ENCODE results near the gene RNF138.
"Not testable (repeated sequence)": the region's sequence is repeated elsewhere in the genome, so short reads cannot be mapped to it uniquely, and the experiment has no call there.

The RNF138 gene, protein sequence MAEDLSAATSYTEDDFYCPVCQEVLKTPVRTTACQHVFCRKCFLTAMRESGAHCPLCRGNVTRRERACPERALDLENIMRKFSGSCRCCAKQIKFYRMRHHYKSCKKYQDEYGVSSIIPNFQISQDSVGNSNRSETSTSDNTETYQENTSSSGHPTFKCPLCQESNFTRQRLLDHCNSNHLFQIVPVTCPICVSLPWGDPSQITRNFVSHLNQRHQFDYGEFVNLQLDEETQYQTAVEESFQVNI

DNA sequence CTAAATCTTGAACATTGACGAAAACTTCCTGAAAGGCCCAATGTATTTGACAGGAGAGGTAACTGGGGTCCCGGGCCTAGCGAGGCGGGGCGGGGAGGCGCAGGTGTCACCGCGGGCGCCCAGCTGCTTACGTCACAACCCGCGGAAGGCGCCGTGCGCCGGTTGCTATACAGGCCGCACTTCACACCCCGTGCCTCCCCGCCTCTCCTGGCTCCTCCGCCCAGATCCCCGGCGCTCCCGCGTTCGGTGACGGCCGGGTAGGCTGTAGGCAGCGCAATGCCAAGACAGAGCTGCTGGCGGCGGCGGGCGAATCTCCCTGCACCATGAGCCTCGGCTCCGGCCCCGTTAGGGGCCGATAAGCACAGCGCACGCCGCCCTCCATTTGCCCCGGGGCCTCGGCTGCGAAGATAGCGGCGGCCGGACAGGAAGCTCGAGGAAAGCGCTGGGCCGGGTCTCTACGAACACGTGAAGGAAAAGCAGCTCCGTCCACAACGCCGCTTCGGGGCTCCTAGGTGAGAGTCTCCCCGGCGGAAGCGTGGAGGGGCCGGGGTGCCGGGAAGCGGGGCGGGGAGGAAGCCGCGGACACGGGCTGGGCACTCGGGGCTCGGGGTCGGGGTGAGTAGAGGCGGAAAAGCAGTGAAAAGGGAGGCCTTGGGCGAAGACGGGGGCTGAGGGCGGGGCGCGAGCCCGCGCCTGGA is at the start of gene RNF138:
RNF138 (plus strand) TSS at position 151 of the 698 bp plus-strand sequence. CDS start 903 bp downstream, outside the sequence.
- peak; percentile 63 for DNase-seq

DNA sequence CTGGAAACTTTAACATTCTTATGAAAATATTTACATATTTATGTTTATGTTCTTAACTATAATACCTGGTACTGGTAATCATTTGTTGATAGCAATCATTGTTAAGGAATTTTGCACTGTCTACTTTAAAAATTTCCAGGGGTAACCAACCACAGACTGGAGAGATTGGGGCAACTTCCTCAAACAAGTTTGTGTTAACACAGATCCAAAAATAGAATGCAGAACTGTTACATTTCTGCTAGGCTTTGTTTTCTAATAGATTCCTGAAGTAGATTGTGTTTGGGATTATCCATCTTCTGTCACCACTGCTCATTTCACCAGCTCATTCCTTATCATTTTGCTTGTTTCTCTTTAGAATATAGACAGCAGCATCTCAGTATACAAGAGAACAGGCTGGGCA is 49.3 kb upstream of the RNF138 start:
- DNase-seq = no peak

DNA sequence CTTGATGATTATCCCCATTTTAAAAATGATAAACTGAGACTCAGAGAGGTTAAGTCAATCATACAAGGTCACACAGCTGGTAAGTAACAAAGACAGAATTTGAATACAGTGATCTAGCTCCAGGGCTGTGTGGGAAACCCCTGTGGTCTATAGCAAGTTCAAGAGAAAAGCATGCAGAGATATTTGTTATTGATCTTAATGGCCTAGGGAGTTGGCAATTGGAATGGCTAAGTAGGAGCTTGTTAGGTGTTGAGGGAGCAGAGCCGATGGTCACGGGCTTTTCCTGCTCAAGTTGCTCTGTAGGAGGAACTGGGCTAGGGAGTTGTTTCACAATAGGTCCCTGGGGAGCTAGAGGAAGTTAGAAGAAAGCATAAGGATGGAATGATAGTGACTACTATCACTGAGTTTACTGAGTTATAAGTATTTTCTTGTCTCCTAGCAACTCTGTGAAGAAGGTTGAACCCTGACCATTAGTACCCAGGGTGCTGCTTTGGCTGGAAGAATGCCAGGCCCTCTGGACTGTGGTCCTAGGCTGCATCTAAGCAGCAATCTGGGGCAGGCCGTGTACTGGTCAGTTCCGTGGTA is 43.1 kb upstream of the RNF138 start:
- DNase-seq = peak; percentile 10

DNA sequence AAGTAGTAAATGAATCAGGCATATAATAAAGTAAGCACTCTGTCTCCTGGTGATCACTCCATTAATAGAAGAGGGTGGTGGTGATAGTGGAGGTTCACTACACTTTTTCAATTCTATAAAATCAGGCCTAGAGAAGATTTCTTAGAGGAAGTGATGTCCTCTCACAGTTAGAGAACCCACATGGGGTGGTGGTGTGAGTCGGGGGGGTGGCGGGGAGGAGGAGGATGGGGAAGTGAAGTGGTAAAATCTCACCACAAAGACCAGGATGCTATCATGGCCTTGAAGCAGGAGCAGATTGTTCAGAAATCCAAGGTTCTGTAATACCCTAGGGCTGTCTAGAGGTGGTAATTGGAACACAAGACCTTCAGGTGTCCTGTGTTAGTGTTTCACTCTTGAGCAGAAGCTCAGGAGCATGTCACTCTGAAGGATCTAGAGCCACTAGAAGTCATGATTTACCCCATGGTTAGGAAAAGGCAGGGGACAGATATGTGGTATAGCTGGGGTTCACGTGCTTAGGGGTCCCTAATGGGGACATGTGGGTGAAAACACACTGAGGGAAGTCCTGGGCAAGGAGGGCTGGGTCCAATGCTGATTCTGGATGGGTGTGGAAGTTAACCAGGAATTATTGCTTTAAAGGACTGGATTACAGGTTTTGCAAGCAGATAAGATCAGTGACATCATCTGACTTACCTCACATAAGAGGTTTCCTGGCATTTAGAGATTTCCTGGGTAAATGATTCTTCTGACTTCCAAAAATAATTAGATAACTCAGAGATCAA is 42.1 kb upstream of the RNF138 start:
- DNase-seq = no peak

DNA sequence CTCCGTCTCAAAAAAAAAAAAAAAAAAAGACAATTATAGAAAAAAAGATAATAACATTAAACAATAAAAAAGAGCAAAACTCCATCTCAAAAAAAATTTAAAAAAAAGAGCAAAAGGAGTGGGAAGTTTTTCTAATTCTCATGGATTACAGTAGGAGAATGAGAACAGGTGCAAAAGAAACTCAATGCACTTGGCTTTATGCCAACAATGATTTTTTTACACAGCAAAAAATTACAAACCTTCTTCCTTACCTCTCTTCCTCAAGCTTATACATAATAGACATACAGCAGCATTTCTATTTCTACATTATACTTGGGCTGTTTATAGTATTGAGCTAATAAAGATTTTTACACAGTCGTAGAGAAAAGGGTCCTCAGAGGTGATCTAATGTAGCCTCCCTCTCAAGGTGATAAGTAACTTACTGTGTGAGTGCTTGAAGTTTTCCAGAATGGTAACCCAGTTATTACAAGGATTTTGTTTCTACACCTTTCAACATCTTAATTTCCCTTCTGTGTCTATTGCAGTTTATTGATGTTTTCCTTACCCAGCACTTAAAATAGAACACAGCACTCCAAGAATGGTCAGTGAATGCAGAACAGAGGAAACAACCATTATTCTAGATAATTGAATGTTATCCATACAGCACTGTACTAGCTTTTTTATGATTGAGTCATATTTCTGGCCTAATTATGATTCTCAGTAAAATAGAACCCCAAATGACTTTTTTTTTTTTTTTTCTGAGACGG is 34.9 kb upstream of the RNF138 start:
- peak; percentile 9 for DNase-seq

DNA sequence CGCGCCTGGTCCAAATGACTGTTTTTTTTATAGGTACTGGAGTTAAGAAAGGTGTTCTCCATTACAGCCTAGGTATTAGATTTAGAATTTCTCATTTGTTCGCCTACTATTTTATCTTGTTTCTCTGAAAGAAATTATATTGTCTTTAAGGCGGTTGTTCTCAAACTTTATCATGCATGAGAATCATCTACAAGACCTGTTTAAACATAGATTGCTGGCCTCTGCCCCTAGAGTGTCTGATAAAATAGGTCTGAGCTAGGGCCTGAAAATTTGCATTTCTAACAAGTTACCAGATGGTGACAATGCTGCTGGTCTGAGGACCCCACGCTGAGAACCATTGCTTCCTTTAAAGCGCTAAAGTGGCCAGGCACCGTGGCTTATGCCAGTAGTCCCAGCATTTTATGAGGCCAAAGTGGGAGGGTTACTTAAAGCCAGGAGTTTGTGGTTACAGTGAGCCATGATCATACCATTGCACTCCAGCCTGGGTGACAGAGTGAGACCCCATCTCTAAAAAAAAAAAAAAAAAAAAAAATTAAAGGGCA is 34.0 kb upstream of the RNF138 start:
- no peak for DNase-seq

DNA sequence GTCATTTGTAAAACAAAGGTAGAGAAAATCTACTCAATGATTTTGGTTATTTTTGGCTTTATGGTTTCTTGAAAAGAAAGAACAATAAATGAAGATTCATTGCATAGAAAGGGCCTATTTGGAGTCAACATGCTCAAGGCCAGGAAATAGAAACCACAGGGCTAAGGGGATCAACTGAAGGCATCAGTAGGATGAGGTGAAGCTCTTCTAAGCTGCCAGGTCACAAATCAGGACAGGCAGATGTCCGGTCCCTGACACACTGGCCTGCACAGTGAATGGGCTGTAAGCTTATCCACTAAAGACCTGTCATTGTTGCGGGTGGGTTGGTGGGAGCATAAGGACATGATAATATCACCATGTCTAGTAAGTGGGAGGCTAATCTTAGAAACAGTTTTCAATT is 31.6 kb upstream of the RNF138 start:
- no peak for DNase-seq

DNA sequence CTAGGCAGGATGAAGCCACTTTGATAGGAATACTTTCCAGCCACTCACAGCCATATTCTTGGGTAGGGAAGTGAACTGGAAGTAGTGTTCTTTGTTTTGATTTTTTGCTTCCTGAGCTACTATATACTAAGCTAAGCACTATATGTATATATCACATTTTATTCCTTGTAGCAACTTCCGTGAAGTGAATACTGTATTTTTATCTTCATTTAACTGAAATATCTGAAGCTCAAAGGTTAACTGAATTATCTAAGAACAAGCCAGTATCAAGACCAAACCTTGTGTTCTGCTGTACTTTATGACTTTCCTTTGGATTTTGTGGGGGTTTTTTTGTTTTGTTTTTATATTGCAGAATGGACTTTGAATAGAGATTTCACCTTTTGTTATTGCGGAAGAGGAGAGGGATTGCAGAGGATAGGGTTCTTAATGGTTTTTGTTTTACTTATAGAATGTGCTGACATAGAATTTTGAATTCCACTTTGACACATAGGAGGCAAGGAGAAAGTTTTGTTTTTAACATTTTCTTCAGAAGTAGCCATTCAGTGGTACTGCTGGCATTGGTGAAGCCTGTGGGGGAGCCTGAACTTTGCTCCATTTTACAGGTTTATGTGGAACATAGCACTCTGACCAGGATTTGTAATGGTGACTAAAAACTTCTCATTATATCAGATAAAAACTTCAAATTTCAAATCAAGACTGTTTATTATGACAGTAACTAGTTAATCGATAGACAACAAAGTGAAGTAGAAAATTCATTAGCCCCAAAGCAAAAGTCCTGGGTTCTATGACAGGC is 24.1 kb upstream of the RNF138 start:
- DNase-seq = no peak

DNA sequence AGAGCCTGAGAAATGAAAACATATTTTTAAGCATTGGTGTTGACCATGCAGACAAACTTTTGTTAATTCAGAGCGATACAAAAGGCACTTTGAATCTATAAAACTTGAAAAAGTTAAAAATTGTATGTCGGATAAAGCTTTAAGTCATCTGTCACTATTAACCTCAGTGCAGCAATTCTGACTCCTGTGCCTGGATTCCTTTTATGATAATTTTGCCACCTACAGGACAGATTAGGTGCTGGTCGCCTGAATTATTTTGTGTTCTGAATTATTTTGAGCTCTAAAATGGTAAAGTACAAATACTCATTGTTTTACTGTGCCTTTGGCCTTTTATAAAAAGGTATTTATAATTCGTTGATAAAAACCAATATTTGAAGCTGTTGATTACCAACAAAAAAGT is 19.4 kb upstream of the RNF138 start:
- DNase-seq = no peak

DNA sequence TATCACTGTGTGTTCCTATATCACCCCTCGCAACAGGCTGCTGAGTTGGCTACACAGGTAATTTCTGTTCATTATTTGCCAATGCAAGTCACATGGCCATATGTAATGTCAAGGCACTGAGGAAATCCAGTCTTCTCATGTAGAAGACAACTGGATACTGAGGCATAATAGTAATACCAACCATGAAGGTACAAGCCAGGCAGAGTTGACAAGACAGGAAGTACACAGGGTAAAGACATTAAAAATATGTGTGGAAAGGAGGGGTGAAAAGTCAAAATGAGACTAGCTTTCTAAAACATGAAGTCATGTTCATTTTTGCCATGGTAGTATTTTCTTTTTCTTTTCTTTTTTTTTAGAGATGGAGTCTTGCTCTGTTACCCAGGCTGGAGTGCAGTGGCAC is 17.5 kb upstream of the RNF138 start:
- no peak for DNase-seq

DNA sequence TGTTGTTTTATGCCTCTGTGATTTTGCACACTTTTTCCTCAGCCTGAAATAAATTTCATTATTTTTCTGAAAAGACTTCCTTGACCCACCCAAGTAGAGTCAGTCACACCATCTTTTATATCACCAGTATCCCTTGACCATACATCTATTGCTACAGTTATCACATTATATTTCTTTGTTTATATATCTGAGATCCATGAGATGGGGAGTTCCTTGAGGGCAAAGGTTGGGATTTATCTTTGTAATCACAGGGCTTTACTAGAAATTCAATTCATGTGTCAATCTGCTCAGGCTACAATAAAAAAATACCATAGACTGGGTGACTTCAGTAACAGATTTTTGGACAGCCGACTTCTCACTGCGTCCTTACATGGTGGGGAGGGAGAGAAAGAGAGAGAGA is 12.8 kb upstream of the RNF138 start:
- DNase-seq = no peak

DNA sequence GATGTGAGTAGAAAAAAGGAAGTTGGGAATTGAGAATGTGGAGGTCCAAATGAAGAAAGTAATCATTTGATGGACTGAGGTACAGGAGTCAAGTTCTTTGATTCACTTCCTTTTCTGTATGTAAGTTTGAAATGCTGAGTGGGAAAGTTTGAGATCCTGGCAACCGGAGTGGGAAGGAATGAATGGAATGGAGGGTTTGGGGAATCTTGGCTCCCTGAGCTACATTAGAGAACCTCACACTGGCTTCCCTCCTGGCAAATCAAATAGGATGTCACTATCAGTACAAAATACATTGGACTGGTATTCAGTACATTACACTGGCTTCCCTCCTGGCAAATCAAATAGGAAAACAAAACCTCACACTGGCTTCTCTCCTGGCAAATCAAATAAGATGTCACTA is 9.8 kb upstream of the RNF138 start:
- DNase-seq = no peak

DNA sequence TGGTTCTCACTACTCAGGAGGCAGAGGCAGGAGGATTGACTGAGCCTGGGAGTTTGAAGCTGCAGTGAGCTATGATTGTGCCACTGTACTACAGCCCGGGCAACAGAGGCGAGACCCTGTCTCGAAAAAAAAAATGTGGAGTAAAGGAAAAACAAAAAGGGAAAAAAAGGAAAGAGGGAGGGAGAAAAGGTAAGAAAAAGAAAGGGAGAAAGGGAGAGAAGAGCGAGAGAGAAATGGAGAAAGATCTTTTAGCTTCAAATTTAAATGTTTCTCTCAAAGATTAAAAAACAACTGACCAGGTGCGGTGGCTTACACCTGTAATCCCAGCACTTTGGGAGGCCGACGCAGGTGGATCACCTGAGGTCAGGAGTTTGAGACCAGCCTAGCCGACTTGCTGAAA is 7.9 kb upstream of the RNF138 start:
- DNase-seq = no peak

DNA sequence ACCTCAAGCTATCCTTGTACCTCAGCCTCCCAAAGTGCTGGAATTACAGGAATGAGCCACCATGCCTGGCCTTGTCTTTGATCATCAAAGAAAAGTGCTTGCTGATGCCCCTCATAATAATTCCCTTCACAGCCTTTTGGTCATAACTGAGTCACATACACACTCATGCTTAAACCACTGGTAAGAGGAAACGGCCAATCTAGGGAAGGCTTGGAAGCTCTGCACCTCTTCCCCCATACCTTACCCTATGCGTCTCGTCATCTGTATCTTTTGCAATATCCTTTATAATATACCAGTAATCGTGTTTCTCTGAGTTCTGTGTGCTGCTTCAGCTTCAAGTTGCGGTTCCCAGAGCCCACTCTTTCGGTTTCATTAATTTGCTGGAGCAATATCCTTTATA is 4.8 kb upstream of the RNF138 start:
- DNase-seq = no peak

DNA sequence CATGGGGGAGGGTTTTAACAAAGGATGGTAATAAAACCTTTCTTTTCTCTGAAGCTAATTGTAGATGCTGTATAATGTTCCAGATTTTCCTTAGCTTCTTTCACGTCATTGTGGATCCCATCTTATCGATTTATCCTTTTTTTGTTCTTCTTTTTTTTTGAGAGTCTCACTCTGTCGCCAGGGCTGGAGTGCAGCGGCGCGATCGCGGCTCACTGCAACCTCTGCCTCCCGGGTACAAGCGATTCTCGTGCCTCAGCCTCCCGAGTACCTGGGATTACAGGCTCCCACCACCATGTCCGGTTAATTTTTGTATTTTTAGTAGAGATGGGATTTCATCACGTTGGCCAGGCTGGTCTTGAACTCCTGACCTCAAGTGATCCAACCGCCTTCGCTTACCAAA is 843 bp upstream of the RNF138 start:
- DNase-seq = not testable (repeated sequence)

DNA sequence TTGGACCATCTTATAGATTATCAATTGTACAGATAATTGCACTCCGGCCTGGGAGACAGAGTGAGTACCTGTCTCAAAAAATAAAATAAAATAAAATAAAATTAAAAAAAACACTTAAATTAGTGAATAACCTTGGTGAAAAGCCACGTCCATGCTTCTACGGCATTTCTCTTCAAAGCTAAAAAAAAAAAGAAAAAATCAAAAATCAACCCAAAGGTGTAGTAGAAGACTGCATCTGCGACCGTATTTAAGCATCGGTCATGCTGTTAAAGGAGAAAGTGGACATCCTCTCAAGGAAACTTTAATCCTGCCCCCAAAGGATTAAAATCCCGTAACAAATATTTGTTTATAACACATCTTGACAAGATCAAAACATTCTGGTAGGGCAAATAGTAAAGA is 350 bp upstream of the RNF138 start:
- no peak for DNase-seq

DNA sequence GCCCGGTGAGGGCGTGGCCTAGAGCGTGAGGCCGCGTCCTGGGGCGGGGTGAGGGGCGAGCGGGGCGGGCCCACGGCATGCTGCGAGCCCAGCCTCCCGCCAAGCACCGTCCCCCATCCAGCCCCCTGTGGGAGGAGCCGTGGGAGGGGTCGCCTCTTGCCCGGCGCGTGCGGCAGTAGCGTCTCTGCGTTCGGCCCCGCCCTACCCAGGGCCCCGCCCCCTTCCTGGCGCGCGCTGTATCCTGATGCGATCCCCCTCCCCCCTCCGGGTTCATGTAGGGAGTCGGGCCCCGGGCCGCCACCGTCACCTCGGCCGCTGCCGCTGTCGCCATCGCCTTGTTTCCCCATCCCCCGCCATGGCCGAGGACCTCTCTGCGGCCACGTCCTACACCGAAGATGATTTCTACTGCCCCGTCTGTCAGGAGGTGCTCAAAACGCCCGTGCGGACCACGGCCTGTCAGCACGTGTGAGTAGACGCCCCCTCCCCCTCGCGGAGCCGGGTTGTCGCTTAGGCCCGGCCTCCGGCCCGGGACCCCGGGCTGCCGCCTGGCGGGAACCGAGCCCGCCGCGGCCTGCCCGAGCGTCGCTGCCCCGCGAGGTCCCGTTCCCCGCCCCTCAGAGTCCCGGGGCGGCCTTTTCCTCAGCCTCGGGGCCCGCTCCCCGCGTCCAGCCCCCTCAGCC is 888 bp downstream of the RNF138 start:
- DNase-seq = peak; percentile 93

DNA sequence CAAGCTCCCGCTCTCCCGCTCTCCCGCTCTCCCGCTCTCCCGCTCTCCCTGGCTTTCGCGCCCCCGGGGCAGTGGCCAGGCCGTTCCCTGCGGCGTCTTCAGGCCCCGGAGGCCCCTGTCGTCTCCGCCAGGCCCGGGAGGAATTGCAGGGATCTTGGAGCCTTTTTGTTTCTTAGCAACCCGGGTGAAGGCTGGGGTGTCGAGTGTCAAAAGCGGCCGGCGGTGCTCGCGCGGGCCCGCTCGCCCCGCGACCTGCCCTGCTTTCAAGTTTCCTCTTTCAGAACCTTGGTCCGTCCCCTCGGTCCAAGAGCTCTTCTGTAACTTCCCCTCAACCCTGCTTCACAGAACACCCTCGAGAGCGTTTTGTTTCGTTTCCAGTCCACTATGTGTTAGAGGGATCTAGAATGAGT is 1.4 kb downstream of the RNF138 start:
- DNase-seq = peak; percentile 54

DNA sequence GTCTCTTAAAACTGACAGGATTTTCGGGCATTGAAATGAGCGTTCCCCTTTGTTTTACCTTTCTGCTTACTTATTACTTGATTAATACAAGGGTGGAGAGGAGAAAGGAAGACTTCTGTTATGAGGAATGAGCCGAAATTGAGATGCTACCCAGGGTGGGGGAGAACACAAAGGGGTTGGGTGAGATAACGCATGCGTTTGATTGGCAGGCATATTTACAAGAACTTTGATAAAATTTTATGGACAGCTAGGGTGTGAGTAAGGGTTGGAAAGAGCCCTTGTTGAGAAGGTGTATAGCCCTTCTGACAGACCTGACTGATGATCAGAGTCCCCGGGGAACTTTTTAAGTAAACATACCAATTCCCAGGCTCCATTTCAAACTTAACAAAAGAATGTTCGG is 1.8 kb downstream of the RNF138 start:
- no peak for DNase-seq

DNA sequence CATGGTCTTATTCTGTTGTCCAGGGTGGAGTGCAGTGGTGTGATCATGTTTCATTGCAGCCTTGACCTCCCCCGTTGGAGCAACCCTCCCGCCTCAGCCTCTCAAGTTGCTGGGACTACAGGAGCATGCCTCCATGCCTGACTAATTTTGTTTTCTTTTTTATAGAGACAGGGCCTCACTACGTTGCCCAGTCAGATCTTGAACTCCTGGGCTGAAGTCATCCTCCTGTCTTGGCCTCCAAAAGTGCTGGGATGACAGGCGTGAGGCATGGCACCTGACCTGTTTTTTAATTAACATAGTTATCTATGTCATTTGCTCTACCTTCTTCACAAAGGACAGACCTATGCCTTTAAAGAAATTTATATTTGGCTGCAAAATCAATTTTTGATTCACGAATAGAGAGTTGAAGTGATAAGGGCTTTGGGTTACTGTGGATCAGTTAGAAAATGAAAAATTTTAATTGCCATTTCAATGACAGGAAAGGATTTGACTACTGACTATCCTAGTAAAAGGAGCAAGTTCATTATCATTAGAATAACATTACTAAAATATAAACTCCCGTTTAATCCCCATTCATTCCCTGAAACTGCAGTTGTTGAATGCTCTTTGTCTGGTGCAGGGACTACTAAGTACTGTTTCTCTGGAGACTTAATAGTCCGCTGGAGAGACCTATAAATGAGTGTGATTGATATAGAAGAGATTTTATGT is 3.7 kb downstream of the RNF138 start:
- no peak for DNase-seq

DNA sequence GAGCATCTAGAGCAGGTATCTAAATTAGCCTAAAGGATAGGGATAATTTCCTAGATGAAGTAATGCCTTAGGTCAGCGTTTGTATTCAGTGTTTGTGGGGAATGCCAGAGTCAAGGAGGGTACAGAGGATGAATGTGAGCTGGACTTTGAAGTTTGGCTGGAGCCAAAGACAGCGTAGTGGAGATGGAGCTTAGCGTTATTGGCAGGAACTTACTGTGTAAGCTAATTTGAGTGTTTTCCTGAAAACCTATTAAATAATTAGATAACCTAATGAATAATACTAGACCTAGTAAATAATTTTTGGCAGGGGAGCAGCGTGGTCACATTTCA is 4.2 kb downstream of the RNF138 start:
- DNase-seq = no peak

Data from DMS79 treated with DMSO at 0.1 percent for 48 hours (cell line).